ENCODE results near the gene CHCHD3.

Gene CHCHD3

DNA sequence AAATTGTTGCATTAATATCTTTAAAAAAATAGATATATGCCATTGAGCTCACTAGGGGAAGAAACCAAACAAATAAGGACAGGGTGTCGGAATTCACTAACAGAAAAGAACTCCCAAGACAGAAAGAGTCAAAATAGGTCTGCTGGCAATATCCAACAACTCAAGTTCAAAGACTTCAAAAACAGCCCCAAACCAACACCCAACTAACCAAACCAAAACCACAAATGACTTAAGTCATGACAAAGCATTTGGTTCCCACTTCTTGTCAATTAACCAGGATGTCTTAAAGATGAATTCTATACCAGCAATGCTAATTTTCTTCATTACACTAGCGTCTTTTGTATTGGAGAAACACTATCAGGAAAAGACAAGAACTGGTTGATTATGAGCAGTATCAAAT is 256.7 kb downstream of the CHCHD3 start:
- TF ChIP-seq, protein P1, sequence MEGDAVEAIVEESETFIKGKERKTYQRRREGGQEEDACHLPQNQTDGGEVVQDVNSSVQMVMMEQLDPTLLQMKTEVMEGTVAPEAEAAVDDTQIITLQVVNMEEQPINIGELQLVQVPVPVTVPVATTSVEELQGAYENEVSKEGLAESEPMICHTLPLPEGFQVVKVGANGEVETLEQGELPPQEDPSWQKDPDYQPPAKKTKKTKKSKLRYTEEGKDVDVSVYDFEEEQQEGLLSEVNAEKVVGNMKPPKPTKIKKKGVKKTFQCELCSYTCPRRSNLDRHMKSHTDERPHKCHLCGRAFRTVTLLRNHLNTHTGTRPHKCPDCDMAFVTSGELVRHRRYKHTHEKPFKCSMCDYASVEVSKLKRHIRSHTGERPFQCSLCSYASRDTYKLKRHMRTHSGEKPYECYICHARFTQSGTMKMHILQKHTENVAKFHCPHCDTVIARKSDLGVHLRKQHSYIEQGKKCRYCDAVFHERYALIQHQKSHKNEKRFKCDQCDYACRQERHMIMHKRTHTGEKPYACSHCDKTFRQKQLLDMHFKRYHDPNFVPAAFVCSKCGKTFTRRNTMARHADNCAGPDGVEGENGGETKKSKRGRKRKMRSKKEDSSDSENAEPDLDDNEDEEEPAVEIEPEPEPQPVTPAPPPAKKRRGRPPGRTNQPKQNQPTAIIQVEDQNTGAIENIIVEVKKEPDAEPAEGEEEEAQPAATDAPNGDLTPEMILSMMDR (IDR thresholded peaks at IDR 0.05; ENCODE audit: low read depth, low read length): no peak
- TF ChIP-seq EZH2phosphoT487 (IDR thresholded peaks at IDR 0.05; ENCODE audit: low read depth): no peak

DNA sequence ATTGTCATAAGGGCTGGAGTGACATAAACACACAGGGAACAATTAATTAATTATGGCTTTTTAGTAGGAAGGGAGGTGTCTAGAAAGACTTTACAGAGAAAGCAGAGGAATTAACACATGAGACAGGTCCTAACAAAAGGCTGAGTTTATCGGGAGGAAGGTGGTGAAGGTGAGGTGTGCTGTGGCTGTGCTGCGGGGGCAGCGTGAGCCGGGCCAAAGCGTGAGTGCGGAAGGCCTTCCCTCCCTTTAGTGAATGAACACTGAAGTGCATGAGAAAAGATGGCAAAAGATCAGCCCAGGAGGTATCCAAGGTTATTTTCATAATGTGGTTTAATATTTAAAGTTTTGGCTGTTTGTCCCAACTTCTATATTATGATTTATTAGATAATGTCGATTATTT is 262.2 kb downstream of the CHCHD3 start:
- no peak overlapping the region for H3K9ac ChIP-seq (ENCODE audit: low read length)
- no peaks in the 10 kb centered on the region for H3K4me1 ChIP-seq (ENCODE audit: low read length)
- H3K36me3 ChIP-seq (replicated peaks; ENCODE audit: low read depth, low read length): no peaks in the 10 kb centered on the region
- no peak for TF ChIP-seq EZH2phosphoT487 (IDR thresholded peaks at IDR 0.05; ENCODE audit: low read depth)
- TF ChIP-seq, protein P1 (IDR thresholded peaks at IDR 0.05; ENCODE audit: low read depth, low read length): no peak
- no peaks in the 10 kb centered on the region for H3K27me3 ChIP-seq (ENCODE audit: low read depth, low read length)
- no peaks in the 10 kb centered on the region for H4K20me1 ChIP-seq (ENCODE audit: insufficient read depth, low read length)
- H3K79me2 ChIP-seq (ENCODE audit: low read length): no peaks in the 10 kb centered on the region
- H3K9me3 ChIP-seq (ENCODE audit: insufficient read depth, low read length): no peaks in the 10 kb centered on the region
- no peak overlapping the region for H3K4me3 ChIP-seq (ENCODE audit: low read length)
- no peak overlapping the region for H2AFZ ChIP-seq (ENCODE audit: low read depth, low read length)
- H3K4me2 ChIP-seq (ENCODE audit: low read length): no peak overlapping the region
- no peak overlapping the region for H3K27ac ChIP-seq (ENCODE audit: low read length)

More for the DNA sequence above, 256.7 kb downstream of the CHCHD3 start:
- peaks cover 7% of the 10 kb centered on the region; the same call in 1 of the 2 replicates for H3K4me1 ChIP-seq (ENCODE audit: low read length)
- no peak overlapping the region for H3K4me2 ChIP-seq (ENCODE audit: low read length)
- no peaks in the 10 kb centered on the region for H3K9me3 ChIP-seq (ENCODE audit: insufficient read depth, low read length)
- H2AFZ ChIP-seq (ENCODE audit: low read depth, low read length): no peak overlapping the region
- no peak overlapping the region for H3K27ac ChIP-seq (ENCODE audit: low read length)
- no peaks in the 10 kb centered on the region for H3K27me3 ChIP-seq (ENCODE audit: low read depth, low read length)
- no peaks in the 10 kb centered on the region for H4K20me1 ChIP-seq (ENCODE audit: insufficient read depth, low read length)
- no peaks in the 10 kb centered on the region for H3K79me2 ChIP-seq (ENCODE audit: low read length)
- H3K9ac ChIP-seq (ENCODE audit: low read length): no peak overlapping the region
- H3K36me3 ChIP-seq (replicated peaks; ENCODE audit: low read depth, low read length): no peaks in the 10 kb centered on the region
- no peak overlapping the region for H3K4me3 ChIP-seq (ENCODE audit: low read length)

DNA sequence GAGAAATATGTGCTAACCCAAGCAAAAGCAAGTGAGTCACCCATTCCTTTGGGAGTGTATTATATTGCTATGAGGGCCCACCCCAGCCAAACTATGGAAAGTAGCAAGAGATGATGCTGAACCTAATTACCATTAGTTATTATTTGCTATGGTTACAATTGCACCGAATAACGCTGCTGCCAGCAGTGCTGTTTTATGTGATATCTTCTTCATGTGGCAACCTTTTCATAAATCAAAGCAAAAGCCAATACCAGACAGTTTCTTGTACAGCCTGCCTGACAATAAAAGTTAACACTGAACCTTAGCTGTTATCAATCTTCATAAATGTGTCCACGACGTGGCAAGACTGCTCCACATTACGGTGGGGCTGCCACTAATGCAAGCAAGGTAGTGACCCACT is 263.9 kb downstream of the CHCHD3 start:
- Histone ChIP-seq H3K9ac (ENCODE audit: low read length) (no peak overlapping the region), H3K9me3 (ENCODE audit: insufficient read depth, low read length) (no peaks in the 10 kb centered on the region), H3K4me3 (ENCODE audit: low read length) (no peak overlapping the region), H3K27me3 (ENCODE audit: low read depth, low read length) (no peaks in the 10 kb centered on the region), H4K20me1 (ENCODE audit: insufficient read depth, low read length) (no peaks in the 10 kb centered on the region), H3K79me2 (ENCODE audit: low read length) (no peaks in the 10 kb centered on the region), H3K4me1 (ENCODE audit: low read length) (no peaks in the 10 kb centered on the region), H3K4me2 (ENCODE audit: low read length) (no peak overlapping the region), H2AFZ (ENCODE audit: low read depth, low read length) (no peak overlapping the region), H3K27ac (ENCODE audit: low read length) (no peak overlapping the region), H3K36me3 (replicated peaks; ENCODE audit: low read depth, low read length) (peaks cover 5% of the 10 kb centered on the region)
- no peak for TF ChIP-seq EZH2phosphoT487 (IDR thresholded peaks at IDR 0.05; ENCODE audit: low read depth)
- TF ChIP-seq, protein P1 (IDR thresholded peaks at IDR 0.05; ENCODE audit: low read depth, low read length): no peak

DNA sequence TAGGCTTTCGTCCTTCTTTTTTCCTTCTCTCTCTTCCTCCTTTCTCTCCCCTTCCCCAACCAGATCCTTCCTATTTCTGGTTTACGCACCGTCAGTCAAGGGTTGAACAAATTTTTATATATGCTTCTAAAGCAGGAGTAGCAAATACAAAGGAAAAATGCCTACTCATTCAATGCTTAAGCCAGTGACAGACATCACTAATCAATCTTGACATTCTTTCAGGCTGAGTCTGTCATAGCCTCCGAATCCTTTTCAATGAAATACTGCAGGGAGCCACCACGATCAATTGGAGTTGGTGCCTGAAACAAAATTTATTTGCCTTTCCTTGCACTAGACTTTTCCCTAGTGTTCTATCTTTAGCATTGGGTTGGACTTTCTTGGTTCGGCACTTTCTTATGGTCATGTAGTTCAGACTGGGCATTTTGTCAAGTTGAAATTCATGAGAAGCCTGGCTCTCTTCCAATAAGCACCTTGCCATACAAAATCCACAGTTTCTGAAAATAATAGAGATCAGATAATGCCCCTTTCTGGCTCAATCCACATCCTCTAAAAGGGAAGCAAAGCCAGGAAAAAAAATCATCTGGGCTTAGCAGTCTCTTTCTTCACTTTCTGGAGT is 266.1 kb downstream of the CHCHD3 start:
- no peak for TF ChIP-seq EZH2phosphoT487 (IDR thresholded peaks at IDR 0.05; ENCODE audit: low read depth)
- TF ChIP-seq, protein P1 (IDR thresholded peaks at IDR 0.05; ENCODE audit: low read depth, low read length): no peak
- Histone ChIP-seq H3K9ac (ENCODE audit: low read length) (no peak overlapping the region), H4K20me1 (ENCODE audit: insufficient read depth, low read length) (no peaks in the 10 kb centered on the region), H3K27me3 (ENCODE audit: low read depth, low read length) (no peaks in the 10 kb centered on the region), H3K4me1 (ENCODE audit: low read length) (no peaks in the 10 kb centered on the region), H3K4me2 (ENCODE audit: low read length) (no peak overlapping the region), H3K4me3 (ENCODE audit: low read length) (no peak overlapping the region), H3K36me3 (replicated peaks; ENCODE audit: low read depth, low read length) (peaks cover 5% of the 10 kb centered on the region), H3K79me2 (ENCODE audit: low read length) (no peaks in the 10 kb centered on the region), H3K9me3 (ENCODE audit: insufficient read depth, low read length) (no peaks in the 10 kb centered on the region), H3K27ac (ENCODE audit: low read length) (no peak overlapping the region), H2AFZ (ENCODE audit: low read depth, low read length) (no peak overlapping the region)
